Astrocyte (in vitro differentiated cells and primary cell): Measurements from ENCODE around the gene GJA4.

ENCODE experiments used
- EZH2 ChIP-seq: IDR thresholded peaks from 2 replicates; pipeline ENCODE4 v1.6.1; 2012; ENCODE audit warnings: mild to moderate bottlenecking, low read length, inconsistent platforms; ENCODE audit not compliant: insufficient read depth
- TF ChIP-seq, protein P1 (sequence below): IDR thresholded peaks from 2 replicates; pipeline ENCODE4 v1.5.1; 2011; ENCODE audit warnings: low read depth, mild to moderate bottlenecking, inconsistent platforms, low read length, moderate library complexity; ENCODE audit not compliant: insufficient read depth

DNA sequence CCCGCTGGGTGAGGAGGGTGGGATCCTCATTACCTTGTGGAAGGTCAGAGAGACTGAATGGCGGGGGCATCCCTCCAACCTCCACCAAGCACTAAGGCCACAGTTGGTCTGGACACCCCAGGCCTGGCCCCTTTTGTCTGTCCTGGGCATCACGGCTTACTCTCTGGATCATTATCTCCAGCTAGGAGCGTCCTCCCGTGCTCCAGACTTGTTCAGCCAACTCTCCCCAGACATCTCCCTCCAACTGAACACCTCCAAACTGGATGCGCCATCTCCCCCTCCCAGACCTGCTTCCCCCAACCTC, 45.2 kb upstream of the GJA4 start:
- TF ChIP-seq, protein P1, sequence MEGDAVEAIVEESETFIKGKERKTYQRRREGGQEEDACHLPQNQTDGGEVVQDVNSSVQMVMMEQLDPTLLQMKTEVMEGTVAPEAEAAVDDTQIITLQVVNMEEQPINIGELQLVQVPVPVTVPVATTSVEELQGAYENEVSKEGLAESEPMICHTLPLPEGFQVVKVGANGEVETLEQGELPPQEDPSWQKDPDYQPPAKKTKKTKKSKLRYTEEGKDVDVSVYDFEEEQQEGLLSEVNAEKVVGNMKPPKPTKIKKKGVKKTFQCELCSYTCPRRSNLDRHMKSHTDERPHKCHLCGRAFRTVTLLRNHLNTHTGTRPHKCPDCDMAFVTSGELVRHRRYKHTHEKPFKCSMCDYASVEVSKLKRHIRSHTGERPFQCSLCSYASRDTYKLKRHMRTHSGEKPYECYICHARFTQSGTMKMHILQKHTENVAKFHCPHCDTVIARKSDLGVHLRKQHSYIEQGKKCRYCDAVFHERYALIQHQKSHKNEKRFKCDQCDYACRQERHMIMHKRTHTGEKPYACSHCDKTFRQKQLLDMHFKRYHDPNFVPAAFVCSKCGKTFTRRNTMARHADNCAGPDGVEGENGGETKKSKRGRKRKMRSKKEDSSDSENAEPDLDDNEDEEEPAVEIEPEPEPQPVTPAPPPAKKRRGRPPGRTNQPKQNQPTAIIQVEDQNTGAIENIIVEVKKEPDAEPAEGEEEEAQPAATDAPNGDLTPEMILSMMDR, result no peak
- TF ChIP-seq EZH2, result no peak
